ENCODE measurements around the gene ILK. TPM values are rescaled to one million over a fixed set of nuclear protein-coding genes. Genes with fewer than 3 reads are reported as not detected.

The ILK gene
- total RNA-seq, result 51.2 TPM

DNA sequence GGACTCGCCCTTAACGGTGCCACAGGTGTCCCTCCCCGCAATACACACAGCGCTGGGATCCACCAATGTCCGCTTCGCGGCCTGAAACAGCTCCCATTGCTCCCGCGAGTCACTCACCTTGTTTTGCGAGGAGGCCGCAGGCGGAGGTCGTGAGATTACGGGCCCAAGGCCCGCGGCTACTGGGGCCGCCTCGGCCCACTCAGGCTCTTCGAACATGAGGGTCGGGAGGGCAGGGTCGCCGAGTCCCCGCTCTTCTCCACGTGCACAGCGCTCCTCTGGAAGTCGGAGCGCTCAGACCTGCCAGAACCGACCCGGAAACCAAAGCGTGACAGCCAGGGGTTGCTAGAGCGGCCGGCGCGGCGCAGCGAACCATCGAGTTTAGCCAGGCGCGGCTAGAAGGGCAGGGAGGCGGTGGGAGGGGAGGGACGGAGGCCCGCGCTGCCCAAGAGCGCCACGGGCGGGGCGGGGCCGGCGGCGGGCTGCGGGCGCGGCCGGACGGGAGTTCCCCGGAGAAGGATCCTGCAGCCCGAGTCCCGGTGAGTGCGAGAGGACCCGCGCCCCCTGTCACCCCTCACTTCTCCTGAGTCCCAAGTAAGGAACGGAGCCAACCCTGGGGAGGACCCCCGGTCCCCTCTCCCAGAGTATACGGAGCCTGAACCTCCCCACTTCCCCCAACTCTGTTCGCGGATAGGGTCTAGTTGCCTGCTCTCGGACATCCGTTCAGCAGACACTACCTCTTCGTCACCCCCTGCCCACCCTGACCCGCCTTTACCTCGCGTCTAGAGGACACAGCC lies at the start of gene ILK, which contains the start of gene RRP8:
ILK (plus strand) TSS at position 488 of the 794 bp plus-strand sequence. CDS start 498 bp downstream, outside the sequence.
RRP8 (minus strand) TSS at position 330 of the 794 bp plus-strand sequence; CDS start at position 216, 114 bp downstream.

GRCh38 chr11:6612213-6613041 lies 8.9 kb downstream of the ILK start, which contains the start of gene TAF10:
TSS of gene TAF10 (minus strand) at chr11:6612216. CDS start at chr11:6612189, 27 bp downstream.

DNA sequence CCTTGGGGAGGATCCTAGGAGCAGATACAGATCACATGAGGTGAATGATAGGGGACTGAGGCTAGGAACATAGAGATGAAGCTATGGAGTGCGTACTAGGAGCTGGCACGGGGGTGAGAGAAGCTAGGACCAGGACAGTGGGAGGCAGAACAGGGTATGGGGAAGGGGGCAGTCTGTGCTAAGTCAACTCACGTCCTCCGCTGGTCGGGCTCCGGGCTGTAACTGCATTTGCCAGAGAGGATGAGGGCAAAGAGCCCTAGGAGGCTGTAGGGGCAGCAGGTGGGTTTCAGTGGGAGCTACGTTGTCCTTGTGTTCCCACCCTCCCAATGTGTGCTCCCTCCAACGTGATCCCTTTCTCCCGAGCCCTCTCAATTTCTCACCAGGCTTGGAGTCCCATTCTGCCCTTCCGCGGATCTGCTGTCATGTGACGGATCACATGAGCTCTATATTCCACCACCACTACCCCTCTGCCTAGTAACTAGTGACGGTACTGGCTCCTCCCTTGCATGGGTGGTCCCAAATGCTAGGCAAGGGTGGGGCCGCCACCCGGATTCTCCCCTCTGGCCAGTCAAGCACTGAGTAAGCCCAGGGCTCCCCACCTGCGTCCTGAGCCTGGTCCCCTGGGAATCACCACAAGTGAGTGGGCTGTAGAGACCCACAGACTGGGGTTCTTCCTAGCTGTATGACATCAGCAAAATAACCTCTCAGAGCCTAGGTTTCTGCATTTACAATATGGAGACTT lies 15.6 kb downstream of the ILK start, which contains the start of gene TPP1:
TPP1 (minus strand) TSS at position 419 of the 742 bp plus-strand sequence; CDS start at position 397, 22 bp downstream.

GRCh38 chr11:6655790-6656583 lies 52.4 kb downstream of the ILK start, which contains the start of gene DCHS1:
TSS of gene DCHS1 (minus strand) at chr11:6655809. CDS start at chr11:6641613, 14,196 bp downstream.

Other genes starting within 250 kb of the ILK start
- 15.0 TPM for gene SMPD1, start 213.3 kb upstream of the ILK start, total RNA-seq
- gene APBB1, start 184.7 kb upstream of the ILK start, total RNA-seq, result 266 TPM
- 2.1 TPM for gene HPX, start 162.8 kb upstream of the ILK start, total RNA-seq
- 48.4 TPM for gene TRIM3, start 129.8 kb upstream of the ILK start, total RNA-seq
- 37.6 TPM for gene ARFIP2, start 122.4 kb upstream of the ILK start, total RNA-seq
- 27.2 TPM for gene TIMM10B, start 122.3 kb upstream of the ILK start, total RNA-seq
- 6.5 TPM for gene DNHD1, start 106.5 kb upstream of the ILK start, total RNA-seq
- 13.1 TPM for gene RRP8, start 158 bp upstream of the ILK start, total RNA-seq
- 14.8 TPM for gene TAF10, start 8.4 kb downstream of the ILK start, total RNA-seq
- gene TPP1, start 15.6 kb downstream of the ILK start, total RNA-seq, result 16.8 TPM
- 48.4 TPM for gene DCHS1, start 52.0 kb downstream of the ILK start, total RNA-seq
- 23.5 TPM for gene MRPL17, start 79.6 kb downstream of the ILK start, total RNA-seq
- 1.4 TPM for gene OR2AG2, start 168.2 kb downstream of the ILK start, total RNA-seq
- not detected for gene OR2AG1, start 179.2 kb downstream of the ILK start, total RNA-seq
- 1.8 TPM for gene OR6A2, start 195.9 kb downstream of the ILK start, total RNA-seq
- gene OR10A5, start 241.9 kb downstream of the ILK start, total RNA-seq, result not detected